Esophagus squamous epithelium (tissue), 4 donors: ENCODE data around the gene C9orf43.
"Not testable (repeated sequence)": the region's sequence is repeated elsewhere in the genome, so short reads cannot be mapped to it uniquely, and the experiment has no call there.

ENCODE experiments used
- CTCF ChIP-seq, 6 experiments: fragments of 450-650 bp in 4 of 6; fragments of 200-600 bp in 2 of 6; sonication (generic) in 2 of 6; IDR thresholded peaks; one replicate each; pipeline ENCODE4 v1.5.1; 2016 to 2019; ENCODE audit warnings: antibody characterized with exemption in 6 of 6, mild to moderate bottlenecking in 4 of 6, moderate library complexity in 4 of 6
- POLR2A ChIP-seq, 4 donors: fragments of 450-650 bp; IDR thresholded peaks; one replicate each; pipeline ENCODE4 v1.6.1; 2017; ENCODE audit warnings: antibody characterized with exemption in 4 of 4, mild to moderate bottlenecking in 4 of 4, moderate library complexity in 3 of 4

- TF ChIP-seq CTCF, POLR2A (IDR thresholded peaks at IDR 0.05): not testable (repeated sequence)
These were observed 27.2 kb downstream of the C9orf43 start for GRCh38 chr9:113437716-113438115.
